Right atrium auricular region (tissue), 2 donors: ENCODE measurements around the gene ANKRD39. TPM values are rescaled to one million over a fixed set of nuclear protein-coding genes. Genes with fewer than 3 reads are reported as not detected.
A peak's percentile ranks its signal among the peaks of the same experiment; 100 is the strongest.

Source experiments
- DNase-seq: peaks from one replicate; pipeline ENCODE4 v3.0.0-alpha.2; 2019; ENCODE audit warnings: low spot score
- H3K27ac ChIP-seq, 2 donors: fragments of 200-600 bp; sonication (generic); 1 replicate in 1 of 2; 2 replicates in 1 of 2; pipeline ENCODE4 v1.5.1; 2016 to 2019
- H3K27me3 ChIP-seq, 2 donors: fragments of 200-600 bp; sonication (generic); one replicate each; pipeline versions ENCODE4 v1.5.1 to v1.6.0; 2017 to 2019
- H3K36me3 ChIP-seq: fragments of 200-600 bp; sonication (generic); one replicate; pipeline ENCODE4 v1.5.1; 2016
- H3K4me1 ChIP-seq, 2 donors: fragments of 200-600 bp; sonication (generic); one replicate each; pipeline versions ENCODE4 v1.5.1 to v1.6.0; 2017 to 2019
- H3K4me3 ChIP-seq, 2 donors: fragments of 200-600 bp; sonication (generic); 1 replicate in 1 of 2; 2 replicates in 1 of 2; pipeline ENCODE4 v1.5.1; 2017 to 2019; ENCODE audit warnings: mild to moderate bottlenecking in 1 of 2, moderate library complexity in 1 of 2
- H3K9me3 ChIP-seq, 2 donors: fragments of 200-600 bp; sonication (generic); one replicate each; pipeline ENCODE4 v1.5.1; 2019
- total RNA-seq, 2 donors: library from RNA; depleted of rRNA; stranded (reverse); fragments of >200 nt; gene quantifications; one replicate each; pipeline ENCODE4 v1.1.0, GENCODE V29; 2016
- TF ChIP-seq, protein P1 (sequence below), 2 donors: fragments of 200-600 bp; sonication (generic); IDR thresholded peaks; one replicate each; pipeline ENCODE4 v1.5.1; 2019; ENCODE audit warnings: antibody characterized with exemption in 2 of 2

Gene ANKRD39
- total RNA-seq, 2 donors from 2014 or later, result 8.7 to 12.2 TPM

DNA sequence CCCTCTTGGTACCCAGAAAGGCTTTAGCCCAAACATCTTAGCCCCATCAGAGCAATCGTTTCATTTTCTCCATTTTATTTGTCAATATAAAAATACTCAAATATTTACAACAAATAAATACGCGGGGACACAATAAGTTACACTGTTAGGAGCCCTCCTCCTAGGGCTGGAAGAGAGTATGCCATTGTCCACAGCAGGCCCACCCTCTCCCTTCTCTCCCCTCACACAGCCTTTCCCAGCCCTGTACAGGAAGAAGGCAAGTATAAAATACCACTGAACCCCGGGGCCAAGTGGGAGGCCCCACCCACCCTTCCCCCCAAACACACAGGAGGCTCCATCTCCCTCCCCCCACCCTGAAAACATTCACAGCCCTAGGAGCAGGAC, 1.9 kb upstream of the ANKRD39 start:
- Histone ChIP-seq H3K4me3 (no peak overlapping the region), H3K9me3 (no peaks in the 10 kb centered on the region), H3K27ac (peak overlapping the region; percentile 69 to 79), H3K36me3 (peaks cover 44% of the 10 kb centered on the region), H3K4me1 (peaks cover 0 to 51% of the 10 kb centered on the region in 2 donors), H3K27me3 (no peaks in the 10 kb centered on the region)
- TF ChIP-seq, protein P1, sequence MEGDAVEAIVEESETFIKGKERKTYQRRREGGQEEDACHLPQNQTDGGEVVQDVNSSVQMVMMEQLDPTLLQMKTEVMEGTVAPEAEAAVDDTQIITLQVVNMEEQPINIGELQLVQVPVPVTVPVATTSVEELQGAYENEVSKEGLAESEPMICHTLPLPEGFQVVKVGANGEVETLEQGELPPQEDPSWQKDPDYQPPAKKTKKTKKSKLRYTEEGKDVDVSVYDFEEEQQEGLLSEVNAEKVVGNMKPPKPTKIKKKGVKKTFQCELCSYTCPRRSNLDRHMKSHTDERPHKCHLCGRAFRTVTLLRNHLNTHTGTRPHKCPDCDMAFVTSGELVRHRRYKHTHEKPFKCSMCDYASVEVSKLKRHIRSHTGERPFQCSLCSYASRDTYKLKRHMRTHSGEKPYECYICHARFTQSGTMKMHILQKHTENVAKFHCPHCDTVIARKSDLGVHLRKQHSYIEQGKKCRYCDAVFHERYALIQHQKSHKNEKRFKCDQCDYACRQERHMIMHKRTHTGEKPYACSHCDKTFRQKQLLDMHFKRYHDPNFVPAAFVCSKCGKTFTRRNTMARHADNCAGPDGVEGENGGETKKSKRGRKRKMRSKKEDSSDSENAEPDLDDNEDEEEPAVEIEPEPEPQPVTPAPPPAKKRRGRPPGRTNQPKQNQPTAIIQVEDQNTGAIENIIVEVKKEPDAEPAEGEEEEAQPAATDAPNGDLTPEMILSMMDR (IDR thresholded peaks at IDR 0.05), result no peak
- DNase-seq, result no peak

DNA sequence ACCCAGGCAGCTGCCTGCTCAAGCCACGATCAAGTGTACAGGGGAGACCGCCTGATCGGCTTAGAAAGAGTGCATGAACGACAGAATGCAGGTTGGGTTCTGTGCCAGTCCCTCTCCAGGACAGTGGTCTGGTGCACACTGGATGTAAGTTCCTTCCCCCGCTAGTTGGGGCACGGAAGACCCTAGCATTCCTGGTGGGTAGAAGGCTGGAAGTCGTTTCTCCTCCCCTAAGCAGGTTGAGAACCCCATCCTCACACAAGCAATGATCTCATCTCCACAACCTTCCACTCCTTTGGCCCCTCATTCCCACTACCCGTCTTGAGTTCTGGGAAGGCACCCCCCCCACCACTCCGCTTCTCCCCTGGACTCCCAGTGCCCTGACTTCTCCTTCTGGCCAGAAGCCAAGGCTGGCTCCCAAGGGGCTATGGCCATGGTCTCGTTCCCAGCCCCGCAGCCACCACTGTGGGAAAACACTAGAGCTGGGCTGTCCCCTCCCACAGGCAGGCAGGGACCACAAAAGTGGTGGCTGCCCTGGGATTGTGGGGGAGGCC, 1.4 kb upstream of the ANKRD39 start:
- Histone ChIP-seq H3K4me3 (peak overlapping the region; percentile 37 to 64), H3K4me1 (peaks cover 0 to 46% of the 10 kb centered on the region in 2 donors), H3K36me3 (peaks cover 39% of the 10 kb centered on the region), H3K27me3 (no peaks in the 10 kb centered on the region), H3K9me3 (no peaks in the 10 kb centered on the region), H3K27ac (peak overlapping the region; percentile 69 to 79)
- TF ChIP-seq, protein P1 (IDR thresholded peaks at IDR 0.05), result no peak
- DNase-seq, result no peak

DNA sequence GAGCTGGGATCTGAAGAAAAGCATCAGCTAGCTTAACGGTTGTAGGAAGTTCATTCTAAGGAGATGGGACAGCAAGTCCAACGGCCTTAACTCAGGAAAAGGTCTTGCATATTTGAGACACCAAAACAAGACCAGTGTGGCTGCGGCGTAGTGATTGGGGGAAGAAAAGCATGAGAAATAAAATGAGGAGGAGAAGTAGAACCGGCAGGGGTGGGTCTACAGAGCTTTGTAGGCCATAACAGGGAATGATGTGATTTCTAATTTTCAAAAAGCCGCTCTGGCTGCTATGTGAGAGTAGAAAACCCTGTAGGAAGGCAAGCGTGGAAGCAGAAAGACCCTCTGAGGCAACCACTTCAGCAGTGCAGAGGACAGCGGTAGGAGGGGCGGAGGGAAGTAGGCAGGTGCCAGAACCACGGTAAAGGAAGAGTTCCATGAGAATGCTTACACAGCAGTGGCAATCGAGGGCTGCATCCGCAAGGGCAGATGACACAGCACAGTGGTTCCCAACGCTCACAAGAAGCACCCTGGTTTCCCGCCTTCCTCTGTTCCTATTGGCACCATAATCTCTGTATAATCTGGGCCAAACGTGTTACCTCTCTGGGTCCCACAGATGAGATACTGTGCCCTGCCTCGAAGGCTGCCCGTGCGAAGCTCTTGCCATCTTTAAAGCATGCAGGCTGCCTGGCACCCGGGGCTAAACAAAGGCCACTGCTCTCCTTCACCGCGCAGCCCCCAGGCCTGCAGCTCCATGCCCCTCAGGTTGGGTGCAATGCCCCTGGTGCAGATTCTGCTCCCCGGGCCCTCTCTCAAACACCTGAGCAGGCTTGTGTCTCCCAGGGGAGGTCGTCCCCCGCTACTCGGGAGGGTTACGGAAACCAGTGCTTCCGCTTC, 795 bp downstream of the ANKRD39 start:
- H3K4me1 ChIP-seq, result peaks cover 0 to 42% of the 10 kb centered on the region in 2 donors
- peak overlapping the region; percentile 63 to 64 for H3K4me3 ChIP-seq
- no peaks in the 10 kb centered on the region for H3K9me3 ChIP-seq
- no peaks in the 10 kb centered on the region for H3K27me3 ChIP-seq
- peak overlapping the region; percentile 79 to 86 for H3K27ac ChIP-seq
- peaks cover 34% of the 10 kb centered on the region for H3K36me3 ChIP-seq
- DNase-seq, result no peak
- TF ChIP-seq, protein P1 (IDR thresholded peaks at IDR 0.05), result no peak

DNA sequence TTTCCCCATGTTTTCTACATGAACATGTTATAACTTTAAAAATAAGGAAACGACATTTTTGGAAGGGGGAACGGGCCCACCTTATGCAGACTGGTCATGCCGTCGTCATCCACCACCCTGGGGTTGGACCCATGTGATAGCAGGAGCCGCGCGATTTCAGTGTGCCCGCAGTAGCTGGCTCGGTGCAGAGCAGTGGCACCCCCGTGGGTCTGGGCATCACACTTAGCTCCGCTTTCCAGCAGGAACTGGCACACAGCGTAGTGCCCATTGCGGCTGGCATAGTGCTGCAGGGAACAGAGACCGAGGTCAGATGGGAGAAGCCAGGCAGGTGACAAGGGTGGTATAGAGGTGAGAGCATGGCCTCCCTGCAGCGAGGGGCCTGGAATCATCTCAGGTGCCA, 4.5 kb downstream of the ANKRD39 start:
- H3K4me3 ChIP-seq, result no peak overlapping the region
- H3K27me3 ChIP-seq, result no peaks in the 10 kb centered on the region
- no peak for DNase-seq
- H3K9me3 ChIP-seq, result no peaks in the 10 kb centered on the region
- peaks cover 25% of the 10 kb centered on the region for H3K36me3 ChIP-seq
- TF ChIP-seq, protein P1 (IDR thresholded peaks at IDR 0.05), result no peak
- peaks cover 0 to 14% of the 10 kb centered on the region in 2 donors for H3K4me1 ChIP-seq
- no peak overlapping the region for H3K27ac ChIP-seq

DNA sequence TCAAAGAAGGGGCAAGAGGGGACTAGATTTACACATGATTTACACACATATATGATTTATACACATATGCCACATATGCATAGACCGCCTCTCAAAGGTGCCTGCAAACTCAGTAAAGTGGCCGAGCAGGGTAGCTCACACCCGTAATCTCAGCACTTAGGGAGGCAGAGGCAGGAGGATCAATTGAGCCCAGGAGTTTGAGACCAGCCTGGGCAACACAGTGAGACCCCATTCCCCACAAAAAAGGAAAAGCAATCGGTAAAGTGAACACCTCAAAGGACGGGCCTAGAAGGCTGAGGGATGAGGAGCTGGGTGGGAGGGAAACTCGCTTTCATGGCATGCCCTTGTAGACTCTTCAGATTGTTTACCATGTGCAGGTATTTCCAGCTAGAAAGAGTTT, 5.1 kb downstream of the ANKRD39 start:
- Histone ChIP-seq H3K27ac (no peak overlapping the region), H3K36me3 (peaks cover 25% of the 10 kb centered on the region), H3K4me1 (peaks cover 0 to 14% of the 10 kb centered on the region in 2 donors), H3K9me3 (no peaks in the 10 kb centered on the region), H3K4me3 (no peak overlapping the region), H3K27me3 (no peaks in the 10 kb centered on the region)
- no peak for DNase-seq
- TF ChIP-seq, protein P1 (IDR thresholded peaks at IDR 0.05), result no peak
